HEK293T (cell line): ENCODE results near the gene HS3ST3B1.

Experiments
- CTCF ChIA-PET: fragments of 350-600 bp; formaldehyde crosslinking; extraction: SDS; loops from one replicate; lab custom pipeline; 2021; ENCODE audit warnings: antibody characterized with exemption, inconsistent platforms; lab: Yijun Ruan, JAX
- POLR2A ChIA-PET: fragments of 350-600 bp; formaldehyde crosslinking; extraction: SDS; loops from one replicate; lab custom pipeline; 2020; ENCODE audit warnings: antibody characterized with exemption, inconsistent platforms; lab: Yijun Ruan, JAX
- DNase-seq: peaks from one replicate; pipeline ENCODE4 v3.0.0; 2012; ENCODE audit warnings: mixed read lengths; ENCODE audit errors: extremely low spot score
- ARNT ChIP-seq: fragments of 450-650 bp; IDR thresholded peaks from 2 replicates; pipeline ENCODE4 v1.6.1; 2017; ENCODE audit warnings: mild to moderate bottlenecking
- BHLHE40 ChIP-seq: fragments of 450-650 bp; IDR thresholded peaks from 2 replicates; pipeline ENCODE4 v1.6.1; 2016; ENCODE audit warnings: mild to moderate bottlenecking, moderate library complexity, borderline replicate concordance
- CTBP1 ChIP-seq: fragments of 450-650 bp; IDR thresholded peaks from 2 replicates; pipeline ENCODE4 v1.6.1; 2016; ENCODE audit warnings: borderline replicate concordance
- ELF4 ChIP-seq: fragments of 450-650 bp; IDR thresholded peaks from 2 replicates; pipeline ENCODE4 v1.6.1; 2017; ENCODE audit warnings: antibody characterized with exemption
- FOXA1 ChIP-seq: fragments of 450-650 bp; IDR thresholded peaks from 2 replicates; pipeline ENCODE4 v1.6.1; 2016; ENCODE audit warnings: mild to moderate bottlenecking
- FOXK2 ChIP-seq: fragments of 450-650 bp; IDR thresholded peaks from 2 replicates; pipeline ENCODE4 v1.6.1; 2016; ENCODE audit warnings: mild to moderate bottlenecking
- FOXM1 ChIP-seq: fragments of 450-650 bp; IDR thresholded peaks from 2 replicates; pipeline ENCODE4 v1.6.1; 2017; ENCODE audit warnings: mild to moderate bottlenecking, borderline replicate concordance
- HDGF ChIP-seq: fragments of 450-650 bp; IDR thresholded peaks from 2 replicates; pipeline ENCODE4 v1.6.1; 2017; ENCODE audit warnings: antibody characterized with exemption, borderline replicate concordance
- L3MBTL2 ChIP-seq: fragments of 450-650 bp; conservative IDR thresholded peaks from 2 replicates; pipeline ENCODE4 v1.6.1; 2016; ENCODE audit warnings: mild to moderate bottlenecking
- LEF1 ChIP-seq: fragments of 450-650 bp; IDR thresholded peaks from 2 replicates; pipeline ENCODE4 v1.6.1; 2017; ENCODE audit warnings: mild to moderate bottlenecking, borderline replicate concordance
- NFRKB ChIP-seq: fragments of 450-650 bp; IDR thresholded peaks from 2 replicates; pipeline ENCODE4 v1.6.1; 2016; ENCODE audit warnings: mild to moderate bottlenecking, moderate library complexity
- PKNOX1 ChIP-seq: fragments of 450-650 bp; IDR thresholded peaks from 2 replicates; pipeline ENCODE4 v1.6.1; 2016
- SP1 ChIP-seq: fragments of 450-650 bp; IDR thresholded peaks from 2 replicates; pipeline ENCODE4 v1.6.1; 2017
- SUZ12 ChIP-seq: fragments of 450-650 bp; IDR thresholded peaks from 2 replicates; pipeline ENCODE4 v1.6.1; 2016; ENCODE audit warnings: mild to moderate bottlenecking
- TARDBP ChIP-seq: fragments of 450-650 bp; IDR thresholded peaks from 2 replicates; pipeline ENCODE4 v1.6.1; 2016
- ZNF384 ChIP-seq: fragments of 450-650 bp; IDR thresholded peaks from 2 replicates; pipeline ENCODE4 v1.6.1; 2016

HS3ST3B1 gene

GRCh38 chr17:14331982-14332298 lies 31.1 kb downstream of the HS3ST3B1 start:
- CTCF ChIA-PET, result interaction anchor here (1.5 kb wide), 1 partner anchor 29 kb away, joined by 4 read pairs; no protein-coding TSS in a partner anchor
- DNase-seq, result no peak
- POLR2A ChIA-PET, result interaction anchor here (1.1 kb wide), 1 partner anchor 23 kb away, joined by 4 read pairs; no protein-coding TSS in a partner anchor
- TF ChIP-seq SP1, result no peak

GRCh38 chr17:14332331-14332730 lies 31.4 kb downstream of the HS3ST3B1 start:
- no peak for TF ChIP-seq SP1
- no peak for TF ChIP-seq LEF1
- no peak for TF ChIP-seq ARNT
- no peak for TF ChIP-seq BHLHE40
- TF ChIP-seq FOXA1, result no peak
- no peak for TF ChIP-seq ZNF384
- CTCF ChIA-PET, result interaction anchor here (1.5 kb wide), 1 partner anchor 29 kb away, joined by 4 read pairs; no protein-coding TSS in a partner anchor
- POLR2A ChIA-PET, result interaction anchor here (1.1 kb wide), 1 partner anchor 23 kb away, joined by 4 read pairs; no protein-coding TSS in a partner anchor
- no peak for DNase-seq

GRCh38 chr17:14333506-14333905 lies 32.6 kb downstream of the HS3ST3B1 start:
- ChIA-PET CTCF (no interaction called here), POLR2A (no interaction called here)
- TF ChIP-seq LEF1 (no peak), SP1 (no peak), CTBP1 (no peak), TARDBP (no peak), BHLHE40 (no peak), ELF4 (no peak), FOXM1 (no peak), FOXA1 (no peak), ARNT (no peak)
- no peak for DNase-seq

GRCh38 chr17:14334276-14334840 lies 33.5 kb downstream of the HS3ST3B1 start:
- POLR2A ChIA-PET, result no interaction called here
- CTCF ChIA-PET, result no interaction called here
- TF ChIP-seq NFRKB (no peak), BHLHE40 (no peak), FOXK2 (no peak), CTBP1 (no peak), L3MBTL2 (no peak), HDGF (no peak), PKNOX1 (no peak), ARNT (no peak), ELF4 (no peak), FOXA1 (no peak), SUZ12 (no peak), FOXM1 (no peak), TARDBP (no peak), SP1 (no peak), LEF1 (no peak)
- DNase-seq, result no peak

GRCh38 chr17:14334919-14335318 lies 34.0 kb downstream of the HS3ST3B1 start:
- DNase-seq, result no peak
- CTCF ChIA-PET, result no interaction called here
- POLR2A ChIA-PET, result no interaction called here
- no peak for TF ChIP-seq ZNF384
- no peak for TF ChIP-seq FOXK2

- CTCF ChIA-PET, result no interaction called here
- TF ChIP-seq CTBP1, result no peak
- TF ChIP-seq L3MBTL2, result no peak
- no peak for TF ChIP-seq TARDBP
- no peak for TF ChIP-seq FOXK2
- POLR2A ChIA-PET, result interaction anchor here (1.0 to 1.1 kb wide), 2 partner anchors 21 to 27 kb away, joined by 3 to 4 read pairs; no protein-coding TSS in a partner anchor
- DNase-seq, result no peak
These were observed 35.5 kb downstream of the HS3ST3B1 start for GRCh38 chr17:14336418-14336817.

GRCh38 chr17:14337596-14338079 lies 36.8 kb downstream of the HS3ST3B1 start:
- CTCF ChIA-PET, result no interaction called here
- POLR2A ChIA-PET, result interaction anchor here (1.0 kb wide), 2 partner anchors 28 to 37 kb away, joined by 3 read pairs; partner anchors contain the start of gene HS3ST3B1
- DNase-seq, result no peak
- no peak for TF ChIP-seq FOXM1
- no peak for TF ChIP-seq BHLHE40
- no peak for TF ChIP-seq L3MBTL2
- TF ChIP-seq TARDBP, result no peak
- TF ChIP-seq CTBP1, result no peak
- no peak for TF ChIP-seq FOXK2
- TF ChIP-seq PKNOX1, result no peak
- TF ChIP-seq NFRKB, result no peak
- no peak for TF ChIP-seq FOXA1
- TF ChIP-seq ARNT, result no peak
- TF ChIP-seq LEF1, result no peak
